Hepatocyte (in vitro differentiated cells): Measurements from ENCODE around the gene NEDD4L. TPM values are rescaled to one million over a fixed set of nuclear protein-coding genes. Genes with fewer than 3 reads are reported as not detected.

Experiments
- DNase-seq: peaks from one replicate; pipeline ENCODE4 v3.0.0-alpha.2; 2016; ENCODE audit warnings: low spot score
- H2AFZ ChIP-seq: fragments of 200-600 bp; sonication (generic); 2 replicates; pipeline ENCODE4 v1.6.0; 2016; ENCODE audit warnings: antibody characterized with exemption, mild to moderate bottlenecking
- H3K27ac ChIP-seq: fragments of 200-600 bp; sonication (generic); 2 replicates; pipeline ENCODE4 v1.5.1; 2016; ENCODE audit warnings: mild to moderate bottlenecking
- H3K27me3 ChIP-seq: fragments of 200-600 bp; sonication (generic); 2 replicates; pipeline ENCODE4 v1.6.1; 2016
- H3K36me3 ChIP-seq: fragments of 200-600 bp; sonication (generic); replicated peaks from 2 replicates; pipeline ENCODE4 v1.5.1; 2016; ENCODE audit warnings: low read depth; ENCODE audit not compliant: insufficient read depth
- H3K4me1 ChIP-seq: fragments of 200-600 bp; sonication (generic); 2 replicates; pipeline ENCODE4 v1.5.1; 2016; ENCODE audit warnings: mild to moderate bottlenecking, moderate library complexity; ENCODE audit not compliant: insufficient read depth
- H3K4me2 ChIP-seq: fragments of 200-600 bp; sonication (generic); 2 replicates; pipeline ENCODE4 v1.6.0; 2016
- H3K4me3 ChIP-seq: fragments of 200-600 bp; sonication (generic); 2 replicates; pipeline ENCODE4 v1.5.1; 2016; ENCODE audit warnings: mild to moderate bottlenecking
- H3K79me2 ChIP-seq: fragments of 200-600 bp; sonication (generic); 2 replicates; pipeline ENCODE4 v1.6.0; 2017; ENCODE audit warnings: mild to moderate bottlenecking
- H3K9me2 ChIP-seq: fragments of 200-600 bp; sonication (generic); replicated peaks from 2 replicates; pipeline ENCODE4 v1.6.0; 2017; ENCODE audit warnings: mild to moderate bottlenecking; ENCODE audit not compliant: insufficient read depth
- H3K9me3 ChIP-seq: fragments of 200-600 bp; sonication (generic); 2 replicates; pipeline ENCODE4 v1.5.1; 2016; ENCODE audit warnings: low read depth, mild to moderate bottlenecking
- H4K20me1 ChIP-seq: fragments of 200-600 bp; sonication (generic); 2 replicates; pipeline ENCODE4 v1.6.0; 2016; ENCODE audit warnings: mild to moderate bottlenecking; ENCODE audit not compliant: insufficient read depth, poor library complexity, severe bottlenecking
- CTCF ChIP-seq: fragments of 200-600 bp; sonication (generic); IDR thresholded peaks from 2 replicates; pipeline ENCODE4 v1.5.1; 2016; ENCODE audit warnings: antibody characterized with exemption, mild to moderate bottlenecking; ENCODE audit not compliant: poor library complexity
- EZH2 ChIP-seq: fragments of 200-600 bp; sonication (generic); IDR thresholded peaks from 2 replicates; pipeline ENCODE4 v1.6.1; 2016; ENCODE audit warnings: antibody characterized with exemption, mild to moderate bottlenecking, borderline replicate concordance
- EZH2phosphoT487 ChIP-seq: fragments of 200-600 bp; sonication (generic); IDR thresholded peaks from one replicate; pipeline ENCODE4 v1.6.1; 2018; ENCODE audit warnings: antibody characterized with exemption, mild to moderate bottlenecking, low read depth, moderate library complexity; ENCODE audit not compliant: unreplicated experiment, severe bottlenecking
- WGBS: methylation state at CpG from one replicate; pipeline ENCODE4 v1.1.6; 2016; ENCODE audit warnings: low lambda C conversion rate; ENCODE audit errors: missing lambda C conversion rate; 5-methylcytosine and 5-hydroxymethylcytosine counted together
- polyA plus RNA-seq: library from polyadenylated mRNA; unstranded; fragments of >200 nt; fragmentation: Nextera tagmentation; extraction: Ambion mirVana; gene quantifications from 2 replicates; pipeline ENCODE4 v1.2.1, GENCODE V29; 2016
- total RNA-seq: library from RNA; depleted of rRNA; stranded (reverse); fragments of >200 nt; gene quantifications from 2 replicates; pipeline ENCODE4 v1.2.3, GENCODE V29; 2014

NEDD4L gene
- total and polyA plus RNA-seq, 2 experiments from 2014 or later, result 104 to 140 TPM

DNA sequence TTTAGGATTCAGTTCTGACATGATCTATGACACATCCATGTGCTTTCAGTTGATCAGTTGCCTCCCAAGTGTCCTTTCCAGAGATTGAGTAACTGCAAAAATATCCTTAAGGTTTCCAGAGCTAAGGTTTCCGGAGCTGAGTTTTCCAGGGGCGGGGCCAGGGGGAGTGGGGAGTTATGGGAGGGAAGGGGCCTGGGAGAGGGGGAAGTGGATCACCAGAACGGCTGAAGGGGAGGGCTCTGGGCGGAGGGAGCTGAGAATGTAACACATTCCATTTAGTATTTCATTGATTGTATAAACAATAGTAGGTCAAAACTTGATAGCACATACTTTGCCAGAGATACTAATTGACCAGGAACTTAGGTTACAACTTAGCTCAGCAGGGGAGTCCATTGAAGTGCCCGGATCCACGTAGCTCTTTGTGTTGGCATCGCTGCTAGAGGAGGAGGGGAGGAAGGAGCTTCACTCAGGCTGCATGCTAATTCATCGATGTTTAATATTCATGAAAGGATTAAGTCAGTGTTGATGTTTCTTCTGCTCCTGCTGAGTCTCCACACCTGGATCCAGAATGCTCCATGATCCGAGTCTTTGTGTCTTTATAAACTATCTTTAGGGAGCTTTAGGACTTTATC lies 295.1 kb downstream of the NEDD4L start:
- DNase-seq, result peak; percentile 47
- no peaks in the 10 kb centered on the region for H3K36me3 ChIP-seq
- WGBS, result 45% methylated on average over 9 of the region's 9 CpGs
- peaks cover 7% of the 10 kb centered on the region for H3K4me1 ChIP-seq
- no peak overlapping the region for H3K4me2 ChIP-seq
- H3K79me2 ChIP-seq, result peaks cover 8% of the 10 kb centered on the region
- no peaks in the 10 kb centered on the region for H3K9me2 ChIP-seq
- peak overlapping the region; percentile 31 for H3K27ac ChIP-seq
- no peak overlapping the region for H3K4me3 ChIP-seq
- no peak overlapping the region for H2AFZ ChIP-seq
- H3K27me3 ChIP-seq, result no peaks in the 10 kb centered on the region
- no peaks in the 10 kb centered on the region for H4K20me1 ChIP-seq
- TF ChIP-seq EZH2 (no peak), CTCF (no peak), EZH2phosphoT487 (no peak)
- H3K9me3 ChIP-seq, result no peaks in the 10 kb centered on the region

- Histone ChIP-seq H3K79me2 (peaks cover 7% of the 10 kb centered on the region), H3K9me3 (no peaks in the 10 kb centered on the region), H3K4me2 (no peak overlapping the region), H3K9me2 (no peaks in the 10 kb centered on the region), H3K27ac (no peak overlapping the region), H4K20me1 (no peaks in the 10 kb centered on the region), H3K4me3 (no peak overlapping the region), H3K4me1 (peaks cover 12% of the 10 kb centered on the region), H3K36me3 (no peaks in the 10 kb centered on the region), H3K27me3 (no peaks in the 10 kb centered on the region), H2AFZ (no peak overlapping the region)
- no peak for TF ChIP-seq EZH2phosphoT487
- TF ChIP-seq CTCF, result no peak
- TF ChIP-seq EZH2, result no peak
- no peak for DNase-seq
- WGBS, result 89% methylated on average over 5 of the region's 5 CpGs
These were observed 295.9 kb downstream of the NEDD4L start for GRCh38 chr18:58339890-58340289.

DNA sequence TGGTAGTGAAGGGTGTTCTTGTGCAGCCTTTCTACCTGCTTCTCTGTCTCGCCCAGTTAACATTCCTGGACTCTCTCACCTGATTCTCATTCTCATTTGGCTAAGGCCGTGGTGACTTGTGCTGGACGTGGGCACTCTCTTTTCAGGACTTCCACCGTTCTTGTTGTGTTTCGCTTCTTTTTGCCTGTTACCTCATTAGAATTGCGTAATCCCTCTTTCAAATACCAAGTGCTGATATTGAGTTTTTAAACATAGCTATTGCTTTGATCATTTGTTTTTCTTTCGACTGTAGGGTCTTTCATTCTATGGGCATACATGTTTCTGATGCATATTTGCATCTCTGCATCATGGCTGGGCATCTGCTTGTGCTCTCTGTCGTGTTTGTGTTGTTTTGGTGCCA lies 297.9 kb downstream of the NEDD4L start:
- H3K79me2 ChIP-seq, result peaks cover 2% of the 10 kb centered on the region
- H3K4me1 ChIP-seq, result peaks cover 19% of the 10 kb centered on the region
- H3K9me2 ChIP-seq, result no peaks in the 10 kb centered on the region
- no peaks in the 10 kb centered on the region for H3K36me3 ChIP-seq
- DNase-seq, result no peak
- H2AFZ ChIP-seq, result no peak overlapping the region
- peaks cover 4% of the 10 kb centered on the region for H4K20me1 ChIP-seq
- no peaks in the 10 kb centered on the region for H3K27me3 ChIP-seq
- H3K9me3 ChIP-seq, result no peaks in the 10 kb centered on the region
- no peak overlapping the region for H3K4me3 ChIP-seq
- WGBS, result 81% methylated on average over 8 of the region's 8 CpGs
- no peak overlapping the region for H3K27ac ChIP-seq
- no peak overlapping the region for H3K4me2 ChIP-seq
- no peak for TF ChIP-seq CTCF
